Keratinocyte (primary cell): Measurements from ENCODE around the gene FSTL3.

Source experiments
- CTCF ChIP-seq, 3 experiments: IDR thresholded peaks in 1 of 3; conservative IDR thresholded peaks in 1 of 3; optimal IDR thresholded peaks in 1 of 3; 2 replicates in 2 of 3; 3 replicates in 1 of 3; pipeline versions ENCODE3 to v1.5.1; 2011; ENCODE audit warnings: low read length in 3 of 3, mild to moderate bottlenecking in 3 of 3, moderate library complexity in 2 of 3, control low read depth in 1 of 3, inconsistent platforms in 1 of 3; ENCODE audit not compliant: insufficient read depth in 2 of 3; ENCODE audit errors: extremely low read depth in 1 of 3
- EZH2 ChIP-seq: IDR thresholded peaks from one replicate; pipeline ENCODE4 v1.6.1; 2012; ENCODE audit warnings: inconsistent platforms, mild to moderate bottlenecking, low read length, moderate library complexity

DNA sequence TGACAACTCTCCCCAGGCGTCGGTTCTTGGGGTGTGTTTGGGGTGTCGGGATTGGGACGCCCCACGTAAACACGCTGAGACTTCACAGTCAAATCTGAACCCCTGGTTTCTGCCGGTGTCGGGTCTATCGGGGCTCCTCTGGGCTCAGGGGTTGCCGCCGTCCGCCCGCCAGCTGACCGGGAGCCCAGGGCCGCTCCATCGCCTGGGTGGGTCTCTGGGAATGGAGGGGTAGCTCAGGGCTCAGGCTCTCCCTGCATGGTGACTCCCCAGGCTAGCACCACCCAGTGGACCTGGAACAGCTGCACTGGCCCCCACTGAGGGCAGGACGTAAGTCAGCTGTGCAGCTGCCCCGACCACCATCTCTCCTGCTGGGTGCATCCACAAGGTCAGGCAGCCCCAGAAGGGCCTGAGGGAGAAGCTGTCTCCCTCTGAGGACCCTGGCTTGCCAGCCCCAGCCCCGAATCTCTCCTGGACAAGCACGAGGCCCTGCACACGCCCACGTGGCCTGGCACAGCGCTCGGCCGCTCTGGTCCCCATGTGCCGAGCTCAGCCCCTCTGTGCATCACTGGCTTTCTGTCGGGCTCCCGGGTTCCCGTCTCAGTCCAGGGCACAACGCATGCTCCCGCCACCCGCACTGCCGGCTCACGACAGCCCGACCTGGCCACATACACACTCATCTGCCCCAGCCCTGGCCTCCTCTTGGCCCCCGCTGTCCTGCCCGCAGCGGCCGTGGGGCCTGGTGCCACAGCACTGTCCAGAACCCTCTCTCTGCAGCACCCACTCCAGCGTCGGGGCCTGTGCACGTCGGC lies 19.2 kb upstream of the FSTL3 start:
- TF ChIP-seq CTCF (optimal IDR thresholded peaks at IDR 0.05 in 1 of 3, IDR thresholded peaks at IDR 0.05 in 1 of 3, conservative IDR thresholded peaks at IDR 0.05 in 1 of 3; ENCODE audit: extremely low read depth in 1 of 3, insufficient read depth in 2 of 3, low read length in 3 of 3) = peak in 1 of 3 experiments; percentile 6
- TF ChIP-seq EZH2 = no peak
